Endodermal cell (in vitro differentiated cells): Measurements from ENCODE around the gene KRT20. TPM values are rescaled to one million over a fixed set of nuclear protein-coding genes. Genes with fewer than 3 reads are reported as not detected.

Experiments used
- DNase-seq: peaks from one replicate; pipeline ENCODE4 v3.0.0-alpha.2; 2017
- H3K27ac ChIP-seq: 2 replicates; pipeline ENCODE4 v1.5.1; 2013; ENCODE audit warnings: mild to moderate bottlenecking, low read depth, low read length, moderate library complexity
- H3K27me3 ChIP-seq: 2 replicates; pipeline ENCODE4 v1.6.1; 2013; ENCODE audit warnings: mild to moderate bottlenecking, low read length, moderate library complexity; ENCODE audit not compliant: insufficient read depth, control insufficient read depth, poor library complexity, severe bottlenecking
- H3K36me3 ChIP-seq: 2 replicates; pipeline ENCODE4 v1.7.0; 2013; ENCODE audit warnings: mild to moderate bottlenecking, low read length, moderate library complexity; ENCODE audit not compliant: control insufficient read depth, insufficient read depth
- H3K4me1 ChIP-seq: one replicate; pipeline ENCODE4 v1.7.0; 2013; ENCODE audit warnings: low read length; ENCODE audit not compliant: control insufficient read depth, insufficient read depth
- H3K4me3 ChIP-seq: 2 replicates; pipeline ENCODE4 v1.5.1; 2013; ENCODE audit warnings: mild to moderate bottlenecking, low read length, moderate library complexity
- H3K9ac ChIP-seq: 2 replicates; pipeline ENCODE4 v1.6.1; 2013; ENCODE audit warnings: mild to moderate bottlenecking, low read length, moderate library complexity; ENCODE audit not compliant: poor library complexity, severe bottlenecking; ENCODE audit errors: extremely low read depth
- H3K9me3 ChIP-seq: 2 replicates; pipeline ENCODE4 v1.6.1; 2013; ENCODE audit warnings: mild to moderate bottlenecking, low read length, moderate library complexity; ENCODE audit not compliant: control insufficient read depth
- H3K27ac Mint-ChIP-seq: 2 replicates; pipeline ENCODE4 v1.8.0; 2020; ENCODE audit warnings: mixed read lengths
- H3K27me3 Mint-ChIP-seq: 2 replicates; pipeline ENCODE4 v1.8.0; 2021; ENCODE audit warnings: mild to moderate bottlenecking, mixed read lengths; ENCODE audit not compliant: insufficient read depth
- H3K36me3 Mint-ChIP-seq: 2 replicates; pipeline ENCODE4 v1.8.0; 2020; ENCODE audit warnings: low read depth, mixed read lengths
- H3K4me1 Mint-ChIP-seq: 2 replicates; pipeline ENCODE4 v1.8.0; 2020; ENCODE audit warnings: mixed read lengths
- H3K4me3 Mint-ChIP-seq: 2 replicates; pipeline ENCODE4 v1.8.0; 2020; ENCODE audit warnings: mild to moderate bottlenecking, moderate library complexity, mixed read lengths
- H3K9me3 Mint-ChIP-seq: 2 replicates; pipeline ENCODE4 v1.8.0; 2020; ENCODE audit warnings: mild to moderate bottlenecking, mixed read lengths
- CTCF ChIP-seq: fragments of 200-600 bp; sonication (generic); conservative IDR thresholded peaks from 2 replicates; pipeline ENCODE4 v1.5.0; 2021; ENCODE audit warnings: antibody characterized with exemption, mild to moderate bottlenecking
- WGBS, 2 experiments: methylation state at CpG; one replicate each; pipeline versions ENCODE4 v1.1.5 to v1.1.7; 2013; ENCODE audit warnings: missing lambda C conversion rate in 2 of 2, mixed read lengths in 1 of 2; ENCODE audit not compliant: insufficient coverage in 1 of 2, insufficient read length in 1 of 2; 5-methylcytosine and 5-hydroxymethylcytosine counted together
- total RNA-seq, 2 donors: library from RNA; stranded (reverse); fragmentation: NEBNext Ultra II Directional in 1 of 2; extraction: Animal tissue kit (Norgen Biotek cat#: 25700) in 1 of 2; gene quantifications; 2 replicates in 1 of 2; 3 replicates in 1 of 2; pipeline ENCODE4 v1.2.1, GENCODE V29; 2021

The KRT20 gene
- total RNA-seq, 2 donors from 2014 or later = not detected

DNA sequence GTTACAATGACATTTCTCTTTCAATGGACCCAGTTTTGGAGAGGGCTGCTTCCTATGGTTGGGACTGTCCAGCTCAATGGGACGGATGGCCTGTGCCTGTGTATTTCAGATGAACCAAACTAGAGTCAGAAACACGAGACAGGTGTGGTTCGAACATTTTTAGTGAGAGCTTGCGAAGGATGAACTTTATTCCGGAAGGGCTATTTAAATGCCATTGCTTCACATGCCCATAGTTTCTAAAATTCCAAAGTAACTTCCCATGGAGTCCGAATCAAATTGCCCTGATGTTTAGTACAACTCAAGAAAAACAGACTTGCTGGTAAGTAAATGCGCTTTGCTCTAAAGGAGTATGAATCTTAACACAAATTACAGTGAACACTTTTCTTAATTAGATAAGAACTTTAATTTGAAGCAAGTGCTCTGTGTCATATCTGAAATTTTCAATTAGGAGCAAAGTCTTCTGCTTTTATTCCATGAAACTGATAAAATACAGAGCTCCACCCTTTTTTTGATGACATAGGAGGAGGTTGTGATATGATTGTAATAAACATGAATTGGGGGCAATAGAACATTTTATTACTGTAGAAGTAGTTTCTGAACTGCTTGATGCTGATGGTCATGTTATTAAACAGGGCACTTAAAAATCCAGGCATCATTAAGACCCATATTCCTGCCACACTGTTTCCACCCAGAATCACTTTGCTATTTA, 1.3 kb downstream of the KRT20 start:
- 94 to 97% methylated on average over 6 to 7 of the region's 7 CpGs for WGBS, 2 experiments
- peaks cover 10% of the 10 kb centered on the region for H3K4me1 Mint-ChIP-seq
- H3K27ac Mint-ChIP-seq = no peak overlapping the region
- H3K9ac ChIP-seq = no peak overlapping the region
- peaks cover 6% of the 10 kb centered on the region for H3K4me1 ChIP-seq
- H3K36me3 Mint-ChIP-seq = no peaks in the 10 kb centered on the region
- no peaks in the 10 kb centered on the region for H3K36me3 ChIP-seq
- no peak for TF ChIP-seq CTCF
- H3K27me3 ChIP-seq = no peaks in the 10 kb centered on the region
- H3K4me3 ChIP-seq = no peak overlapping the region
- no peaks in the 10 kb centered on the region for H3K9me3 Mint-ChIP-seq
- no peak for DNase-seq
- H3K27ac ChIP-seq = no peak overlapping the region
- peaks cover 6% of the 10 kb centered on the region for H3K27me3 Mint-ChIP-seq
- no peak overlapping the region for H3K4me3 Mint-ChIP-seq
- H3K9me3 ChIP-seq = no peaks in the 10 kb centered on the region

DNA sequence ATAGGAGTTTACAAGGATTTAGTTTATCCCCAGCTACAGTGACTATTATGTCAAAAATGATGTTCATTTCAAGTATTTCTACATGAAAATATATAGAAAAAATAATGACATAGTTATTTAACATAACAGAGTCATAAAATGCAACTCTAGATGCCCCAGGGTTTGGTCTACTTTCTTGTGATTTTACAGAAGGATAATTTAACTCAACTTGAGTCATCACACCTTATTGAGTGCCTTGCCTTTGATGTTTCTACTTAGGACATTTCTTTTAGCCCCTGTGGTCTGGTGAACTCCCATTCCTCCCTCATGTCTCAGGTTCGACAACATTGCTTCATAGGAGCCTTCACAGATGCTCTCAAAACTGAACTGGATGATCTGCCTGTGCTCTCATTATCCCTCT, 2.0 kb downstream of the KRT20 start:
- Histone ChIP-seq H3K4me1 (peaks cover 6% of the 10 kb centered on the region), H3K27me3 (no peaks in the 10 kb centered on the region), H3K9me3 (no peaks in the 10 kb centered on the region), H3K27ac (no peak overlapping the region), H3K9ac (no peak overlapping the region), H3K36me3 (no peaks in the 10 kb centered on the region), H3K4me3 (no peak overlapping the region)
- Mint-ChIP-seq H3K4me1 (peaks cover 16% of the 10 kb centered on the region), H3K9me3 (no peaks in the 10 kb centered on the region), H3K4me3 (no peak overlapping the region), H3K27me3 (peaks cover 4% of the 10 kb centered on the region), H3K36me3 (no peaks in the 10 kb centered on the region), H3K27ac (no peak overlapping the region)
- TF ChIP-seq CTCF = no peak
- no peak for DNase-seq
- WGBS, 2 experiments = 78 to 96% methylated on average over 1 of the region's 1 CpG

DNA sequence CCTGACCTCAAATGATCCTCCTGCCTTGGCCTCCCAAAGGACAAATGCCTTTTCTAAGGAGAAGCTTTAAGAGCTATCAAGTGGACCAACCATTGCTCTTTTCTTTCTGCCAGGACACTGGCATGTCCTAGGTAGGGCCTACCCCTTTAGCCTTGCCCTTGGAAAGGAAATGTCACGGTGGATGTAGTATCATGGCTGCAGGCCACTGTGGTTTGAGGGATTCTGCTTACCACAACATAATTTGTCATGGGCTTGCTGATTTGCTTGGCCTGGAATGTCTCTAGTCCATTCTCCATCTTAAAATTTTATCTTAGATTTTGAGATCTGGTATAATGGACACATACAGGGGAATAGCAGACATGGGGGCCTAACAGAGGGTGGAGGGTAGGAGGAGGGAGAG, 6.0 kb downstream of the KRT20 start:
- H3K27ac Mint-ChIP-seq = no peak overlapping the region

More for the DNA sequence above, 6.0 kb downstream of the KRT20 start:
- Histone ChIP-seq H3K27ac (no peak overlapping the region), H3K27me3 (no peaks in the 10 kb centered on the region), H3K9me3 (peaks cover 7% of the 10 kb centered on the region), H3K4me1 (no peaks in the 10 kb centered on the region), H3K9ac (no peak overlapping the region), H3K36me3 (no peaks in the 10 kb centered on the region), H3K4me3 (no peak overlapping the region)
- no peak for DNase-seq
- Mint-ChIP-seq H3K4me3 (no peak overlapping the region), H3K27me3 (peaks cover 4% of the 10 kb centered on the region), H3K36me3 (no peaks in the 10 kb centered on the region), H3K4me1 (peaks cover 9% of the 10 kb centered on the region), H3K9me3 (no peaks in the 10 kb centered on the region)
- WGBS, 2 experiments = 100% methylated on average over 1 of the region's 1 CpG; no CpG with 5 or more reads in 1 of the 2 experiments
- no peak for TF ChIP-seq CTCF
